NCI-H2227 treated with DMSO at 0.1 percent for 48 hours (cell line): Measurements from ENCODE around the gene OPALIN.

Source experiments
- DNase-seq: peaks from one replicate; lab custom pipeline; 2025; lab: John Stamatoyannopoulos, UW

OPALIN gene, protein sequence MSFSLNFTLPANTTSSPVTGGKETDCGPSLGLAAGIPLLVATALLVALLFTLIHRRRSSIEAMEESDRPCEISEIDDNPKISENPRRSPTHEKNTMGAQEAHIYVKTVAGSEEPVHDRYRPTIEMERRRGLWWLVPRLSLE

GRCh38 chr10:96358851-96359540 lies at the start of gene OPALIN:
TSS of gene OPALIN (minus strand) at chr10:96359002. CDS start at chr10:96358896, 106 bp downstream.
- no peak for DNase-seq

- DNase-seq, result no peak
Measured at GRCh38 chr10:96408201-96408600, 49.4 kb upstream of the OPALIN start.

- no peak for DNase-seq
Measured at GRCh38 chr10:96407560-96408069, 48.8 kb upstream of the OPALIN start.

GRCh38 chr10:96406091-96406490 lies 47.3 kb upstream of the OPALIN start:
- no peak for DNase-seq

GRCh38 chr10:96402417-96403305 lies 43.9 kb upstream of the OPALIN start:
- no peak for DNase-seq

- no peak for DNase-seq
Measured at GRCh38 chr10:96401036-96401435, 42.2 kb upstream of the OPALIN start.

GRCh38 chr10:96400465-96400864 lies 41.7 kb upstream of the OPALIN start:
- DNase-seq, result no peak

GRCh38 chr10:96397902-96398301 lies 39.1 kb upstream of the OPALIN start:
- DNase-seq, result no peak

DNA sequence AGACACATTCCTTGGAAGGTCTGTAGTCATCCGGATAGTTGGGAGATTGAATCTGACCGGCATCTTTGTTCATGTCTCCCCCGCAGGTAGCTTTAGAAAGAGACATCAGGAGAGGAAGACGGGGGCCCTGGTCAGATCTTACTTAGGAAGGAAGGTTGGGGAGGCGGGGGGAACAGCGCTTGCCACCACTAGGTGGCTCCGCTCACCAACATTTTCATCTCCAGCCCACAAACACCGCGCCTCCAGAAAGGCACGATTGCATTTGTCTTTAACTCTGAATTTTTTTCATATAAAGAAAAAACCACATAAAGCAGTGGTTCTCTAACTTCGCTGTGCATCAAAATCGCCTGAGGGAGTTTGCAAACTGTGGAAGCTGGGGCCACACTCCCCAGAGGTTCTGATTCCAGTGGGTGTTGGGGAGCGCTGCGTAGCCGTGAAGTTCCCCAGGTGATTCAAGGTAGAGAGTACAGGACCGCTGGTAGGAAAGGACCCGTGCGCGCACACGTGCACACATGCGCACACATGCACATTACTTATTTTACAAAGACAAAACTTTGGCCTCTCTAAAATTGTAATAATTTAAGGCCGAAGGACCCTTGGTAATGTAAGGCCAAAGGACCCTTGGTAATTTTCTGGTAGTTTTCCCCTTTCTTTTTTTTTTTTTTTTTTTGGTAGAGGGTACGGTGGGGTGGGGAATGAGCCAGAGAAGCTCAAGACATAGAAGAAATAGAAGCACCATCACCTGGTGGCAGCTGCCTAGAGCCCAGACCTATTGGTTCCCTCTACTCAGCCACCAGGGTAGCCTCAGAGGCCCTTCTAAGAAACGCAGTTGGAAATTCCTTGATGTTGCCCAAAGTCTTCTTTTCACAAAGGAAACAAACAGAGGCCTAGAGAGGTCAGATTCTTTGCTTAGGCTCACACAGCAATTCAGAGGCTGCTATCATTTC lies 37.4 kb upstream of the OPALIN start:
- DNase-seq, result no peak

GRCh38 chr10:96390460-96390864 lies 31.7 kb upstream of the OPALIN start:
- DNase-seq, result no peak

GRCh38 chr10:96389785-96390184 lies 31.0 kb upstream of the OPALIN start:
- DNase-seq, result no peak

DNA sequence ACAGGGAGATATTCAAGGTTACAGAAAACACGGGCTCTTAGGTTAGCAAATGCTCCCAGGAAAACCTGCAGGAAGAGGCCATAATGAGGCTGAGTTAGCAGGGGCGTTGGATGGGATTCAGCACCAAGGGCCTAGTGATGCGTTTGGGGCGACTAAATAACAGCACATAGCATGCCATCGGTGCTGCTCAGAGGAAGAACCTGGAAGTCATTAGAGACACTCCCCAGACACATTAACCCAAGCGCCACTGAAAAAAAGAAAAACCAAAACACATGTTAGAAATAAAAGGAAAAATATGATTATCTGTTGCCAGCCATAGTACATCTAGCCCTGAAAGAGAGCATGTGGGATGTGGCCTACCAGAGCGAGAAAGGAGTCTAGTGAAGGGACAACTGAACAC lies 28.8 kb upstream of the OPALIN start:
- DNase-seq, result no peak

DNA sequence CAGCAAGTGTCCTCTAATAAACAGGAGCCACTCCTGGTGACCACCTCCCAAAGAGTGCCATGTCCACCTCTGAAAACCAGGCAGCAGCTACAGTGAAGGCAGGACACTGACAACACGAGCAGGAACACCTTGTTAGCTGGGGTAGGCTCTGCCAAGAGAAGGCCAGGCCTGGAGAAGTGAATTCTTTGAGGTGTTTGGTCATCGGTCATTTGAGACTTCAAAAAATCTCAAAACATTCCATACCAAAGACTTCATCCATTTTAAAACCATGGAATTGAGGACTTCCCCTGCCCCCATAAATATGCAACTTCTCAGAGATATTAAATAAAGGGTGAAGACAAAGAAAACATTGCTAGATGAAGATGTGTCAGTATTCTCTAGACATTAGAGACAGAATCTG lies 28.4 kb upstream of the OPALIN start:
- DNase-seq, result no peak

DNA sequence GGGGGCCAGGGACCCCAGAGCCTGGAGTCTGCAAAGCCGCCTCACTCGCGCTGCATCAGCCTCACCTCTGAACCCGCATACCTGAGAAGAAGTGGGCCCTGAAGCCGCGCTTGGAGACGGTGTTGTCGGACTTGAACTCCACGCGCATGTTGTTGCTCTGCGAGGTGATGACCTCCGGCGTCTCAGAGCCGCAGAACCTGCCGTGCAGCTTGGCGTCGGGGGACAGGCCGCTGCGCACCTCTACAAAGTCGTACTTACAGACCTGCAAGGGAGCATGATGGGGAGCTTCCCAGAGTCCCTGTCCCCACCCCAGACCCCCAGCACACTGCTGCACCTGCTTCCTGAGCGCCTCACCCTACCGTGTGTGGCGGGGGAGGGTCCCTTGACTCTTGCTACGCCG lies 25.7 kb upstream of the OPALIN start:
- no peak for DNase-seq

- no peak for DNase-seq
Measured at GRCh38 chr10:96380821-96381220, 22.0 kb upstream of the OPALIN start.

GRCh38 chr10:96379758-96380157 lies 21.0 kb upstream of the OPALIN start:
- no peak for DNase-seq

DNA sequence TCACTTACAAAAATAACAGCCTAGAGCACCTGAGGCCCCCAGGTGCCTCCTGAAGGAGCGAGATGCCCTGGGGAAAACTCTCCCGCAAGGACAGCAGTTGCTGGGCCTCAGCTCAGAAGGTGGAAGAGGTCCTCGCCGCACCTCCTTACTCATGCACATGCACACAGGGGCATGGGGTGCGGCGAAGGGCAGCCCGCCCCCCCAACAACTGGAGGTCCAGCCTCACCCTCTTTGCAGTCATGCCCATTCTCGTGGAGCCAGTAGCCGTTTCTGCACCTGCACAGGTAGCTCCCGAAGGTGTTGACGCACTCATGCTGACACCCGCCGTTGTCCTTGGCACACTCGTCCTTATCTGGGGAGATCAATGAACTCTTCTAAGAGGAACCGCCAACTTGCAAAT lies 19.9 kb upstream of the OPALIN start:
- DNase-seq, result no peak

GRCh38 chr10:96377816-96378294 lies 19.1 kb upstream of the OPALIN start:
- DNase-seq, result no peak

- no peak for DNase-seq
Measured at GRCh38 chr10:96376483-96376882, 17.7 kb upstream of the OPALIN start.

- peak; percentile 76 for DNase-seq
Measured at GRCh38 chr10:96374985-96375830, 16.4 kb upstream of the OPALIN start.

GRCh38 chr10:96374639-96374984 lies 15.8 kb upstream of the OPALIN start:
- DNase-seq, result no peak
